ENCODE measurements around the gene CWC27.

Gene CWC27

GRCh38 chr5:65065001-65065511 is 296.3 kb downstream of the CWC27 start:
- no peak for DNase-seq (ENCODE audit: low read depth in 3 of 3, low spot score in 1 of 3)

- no peak for DNase-seq (ENCODE audit: low read depth in 3 of 3, low spot score in 1 of 3)
These were observed 297.8 kb downstream of the CWC27 start for GRCh38 chr5:65066387-65067146.

GRCh38 chr5:65067147-65067506 is 298.4 kb downstream of the CWC27 start:
- DNase-seq (ENCODE audit: low read depth in 3 of 3, low spot score in 1 of 3), result no peak

Data from stimulated activated CD4-positive, alpha-beta T cell treated with anti-CD3 and anti-CD28 coated beads, TNF-alpha, amount 100 ng/mL, for 1 hour (primary cell).